Body of pancreas (tissue), 4 donors: ENCODE results near the gene CHMP4B. TPM values are rescaled to one million over a fixed set of nuclear protein-coding genes. Genes with fewer than 3 reads are reported as not detected.

ENCODE experiments used
- ATAC-seq: fragments of 150-250 bp; one replicate; pipeline ENCODE4 v1.9.1; 2016
- DNase-seq, 4 donors: peaks; one replicate each; pipeline ENCODE4 v3.0.0-alpha.2; 2019
- H3K27ac ChIP-seq, 4 donors: fragments of 200-600 bp; sonication (generic); 1 replicate in 3 of 4; 2 replicates in 1 of 4; pipeline versions ENCODE4 v1.5.1 to v1.6.1; 2016 to 2019; ENCODE audit warnings: mild to moderate bottlenecking in 1 of 4, mixed read lengths in 1 of 4, moderate library complexity in 1 of 4
- H3K27me3 ChIP-seq, 2 donors: fragments of 200-600 bp; sonication (generic); one replicate each; pipeline ENCODE4 v1.6.0; 2016; ENCODE audit warnings: mild to moderate bottlenecking in 1 of 2
- H3K36me3 ChIP-seq, 2 donors: fragments of 200-600 bp; sonication (generic); replicated peaks in 1 of 2; 2 replicates each; pipeline ENCODE4 v1.5.1; 2016; ENCODE audit warnings: low read depth in 2 of 2; ENCODE audit not compliant: insufficient read depth in 1 of 2
- H3K4me1 ChIP-seq: fragments of 200-600 bp; sonication (generic); one replicate; pipeline ENCODE4 v1.6.0; 2016
- H3K4me3 ChIP-seq, 2 donors: fragments of 200-600 bp; sonication (generic); 1 replicate in 1 of 2; 2 replicates in 1 of 2; pipeline ENCODE4 v1.5.1; 2016 to 2019
- H3K9me3 ChIP-seq, 3 donors: fragments of 200-600 bp; sonication (generic); 1 replicate in 2 of 3; 2 replicates in 1 of 3; pipeline ENCODE4 v1.5.1; 2016
- CTCF ChIP-seq, 7 experiments: fragments of 450-650 bp in 4 of 7; fragments of 200-600 bp in 3 of 7; sonication (generic) in 3 of 7; IDR thresholded peaks; one replicate each; pipeline ENCODE4 v1.5.1; 2016 to 2019; ENCODE audit warnings: antibody characterized with exemption in 7 of 7
- POLR2A ChIP-seq, 3 donors: fragments of 450-650 bp; IDR thresholded peaks; one replicate each; pipeline ENCODE4 v1.6.1; 2016; ENCODE audit warnings: antibody characterized with exemption in 3 of 3, mild to moderate bottlenecking in 2 of 3
- WGBS, 2 donors: methylation state at CpG; one replicate each; pipeline ENCODE4 v1.1.5; 2017; 5-methylcytosine and 5-hydroxymethylcytosine counted together
- intact Hi-C: fragments of 100-400 bp; cut with DNase I; formaldehyde crosslinking; loops from one replicate; pipeline ENCODE4 v1.15.1; 2023
- total RNA-seq, 2 donors: library from RNA; depleted of rRNA; stranded (reverse); fragments of >200 nt; gene quantifications; one replicate each; pipeline ENCODE4 v1.1.0, GENCODE V29; 2016

CHMP4B gene
- total RNA-seq, 2 donors from 2014 or later: 24.1 to 43.3 TPM

- intact Hi-C loops: no loop called here
- DNase-seq: peak; percentile 38 to 58 (median 50)
Observed at GRCh38 chr20:33812908-33813462, 1.8 kb downstream of the CHMP4B start.

GRCh38 chr20:33814238-33814712, 3.1 kb downstream of the CHMP4B start:
- ATAC-seq: no peak
- Histone ChIP-seq H3K36me3 (no peaks in the 10 kb centered on the region), H3K9me3 (no peaks in the 10 kb centered on the region), H3K4me3 (no peak overlapping the region), H3K27ac (no peak overlapping the region), H3K4me1 (peaks cover 51% of the 10 kb centered on the region), H3K27me3 (no peaks in the 10 kb centered on the region)
- TF ChIP-seq POLR2A (IDR thresholded peaks at IDR 0.05) (no peak), CTCF (IDR thresholded peaks at IDR 0.05) (no peak)
- no peak for DNase-seq
- WGBS, 2 donors: 30 to 31% methylated on average over 5 of the region's 5 CpGs
- intact Hi-C loops: no loop called here

More at GRCh38 chr20:33812908-33813462, 1.8 kb downstream of the CHMP4B start:
- H3K9me3 ChIP-seq: no peaks in the 10 kb centered on the region
- H3K27ac ChIP-seq: peak overlapping the region; percentile 85 to 93 (median 90)
- H3K36me3 ChIP-seq: no peaks in the 10 kb centered on the region
- no peak for ATAC-seq
- TF ChIP-seq CTCF (IDR thresholded peaks at IDR 0.05) (no peak), POLR2A (IDR thresholded peaks at IDR 0.05) (no peak)
- WGBS, 2 donors: 8 to 9% methylated on average over 10 of the region's 10 CpGs
- H3K4me3 ChIP-seq: peak overlapping the region in 1 of 2 donors; percentile 49
- peaks cover 51% of the 10 kb centered on the region for H3K4me1 ChIP-seq
- no peaks in the 10 kb centered on the region for H3K27me3 ChIP-seq

- H3K9me3 ChIP-seq: no peaks in the 10 kb centered on the region
- peaks cover 61% of the 10 kb centered on the region for H3K4me1 ChIP-seq
- H3K4me3 ChIP-seq: no peak overlapping the region
- 91 to 92% methylated on average over 3 of the region's 3 CpGs for WGBS, 2 donors
- no peak overlapping the region for H3K27ac ChIP-seq
- TF ChIP-seq CTCF (IDR thresholded peaks at IDR 0.05): no peak
- TF ChIP-seq POLR2A (IDR thresholded peaks at IDR 0.05): no peak
- ATAC-seq: no peak
- no peak for DNase-seq
- intact Hi-C loops: no loop called here
- H3K36me3 ChIP-seq: no peaks in the 10 kb centered on the region
- no peaks in the 10 kb centered on the region for H3K27me3 ChIP-seq
Observed at GRCh38 chr20:33815671-33816070, 4.5 kb downstream of the CHMP4B start.

GRCh38 chr20:33816191-33816590, 5.0 kb downstream of the CHMP4B start:
- H3K36me3 ChIP-seq: no peaks in the 10 kb centered on the region
- 82 to 95% methylated on average over 1 of the region's 1 CpG for WGBS, 2 donors
- no peak for ATAC-seq
- peaks cover 61% of the 10 kb centered on the region for H3K4me1 ChIP-seq
- no peak for TF ChIP-seq CTCF (IDR thresholded peaks at IDR 0.05)
- TF ChIP-seq POLR2A (IDR thresholded peaks at IDR 0.05): no peak
- intact Hi-C loops: no loop called here
- DNase-seq: no peak
- H3K4me3 ChIP-seq: no peak overlapping the region
- no peaks in the 10 kb centered on the region for H3K27me3 ChIP-seq
- no peaks in the 10 kb centered on the region for H3K9me3 ChIP-seq
- no peak overlapping the region for H3K27ac ChIP-seq

GRCh38 chr20:33817411-33817810, 6.3 kb downstream of the CHMP4B start:
- no peak for ATAC-seq
- H3K9me3 ChIP-seq: no peaks in the 10 kb centered on the region
- H3K27me3 ChIP-seq: no peaks in the 10 kb centered on the region
- WGBS, 2 donors: 72 to 77% methylated on average over 5 of the region's 5 CpGs
- TF ChIP-seq POLR2A (IDR thresholded peaks at IDR 0.05): no peak
- TF ChIP-seq CTCF (IDR thresholded peaks at IDR 0.05): no peak
- intact Hi-C loops: no loop called here
- peaks cover 55% of the 10 kb centered on the region for H3K4me1 ChIP-seq
- DNase-seq: no peak
- no peak overlapping the region for H3K27ac ChIP-seq
- no peaks in the 10 kb centered on the region for H3K36me3 ChIP-seq
- H3K4me3 ChIP-seq: no peak overlapping the region
